H1 (cell line): ENCODE measurements around the gene CCDC9B. TPM values are rescaled to one million over a fixed set of nuclear protein-coding genes. Genes with fewer than 3 reads are reported as not detected.

Experiments used
- CTCF ChIA-PET: fragments of 300-600 bp; sonication (Branson Sonifier 250); formaldehyde crosslinking; loops from one replicate; lab custom pipeline; 2021; ENCODE audit not compliant: partially characterized antibody; lab: Charles Lee
- POLR2A ChIA-PET: fragments of 300-600 bp; sonication (Branson Sonifier 250); formaldehyde crosslinking; loops from one replicate; lab custom pipeline; 2021; ENCODE audit warnings: inconsistent platforms; ENCODE audit not compliant: partially characterized antibody; lab: Charles Lee
- DNase-seq, 2 experiments: peaks; one replicate each; pipeline versions ENCODE4 v3.0.0 to v3.0.0-alpha.2; 2010 to 2022; ENCODE audit warnings: low spot score in 2 of 2, low read depth in 1 of 2, mixed read lengths in 1 of 2
- FAIRE-seq: peaks from 2 replicates; lab custom pipeline; 2011; peaks lifted over from hg19 to GRCh38; lab: Jason Lieb, UNC
- H2AFZ ChIP-seq: 2 replicates; pipeline ENCODE4 v1.8.1; 2012; ENCODE audit warnings: low read length, inconsistent platforms
- H2AK5ac ChIP-seq: 2 replicates; pipeline ENCODE4 v1.6.1; 2013; ENCODE audit warnings: low read depth, low read length
- H2BK120ac ChIP-seq: replicated peaks from 2 replicates; pipeline ENCODE3; 2013; ENCODE audit warnings: low read depth, low read length, inconsistent platforms
- H2BK12ac ChIP-seq: 2 replicates; pipeline ENCODE4 v1.6.1; 2013; ENCODE audit warnings: low read depth, low read length
- H2BK15ac ChIP-seq: 2 replicates; pipeline ENCODE4 v1.6.1; 2013; ENCODE audit warnings: low read length
- H2BK20ac ChIP-seq: 2 replicates; pipeline ENCODE4 v1.6.1; 2013; ENCODE audit warnings: low read length
- H2BK5ac ChIP-seq: 2 replicates; pipeline ENCODE4 v1.6.1; 2013; ENCODE audit warnings: low read depth, low read length
- H3K14ac ChIP-seq: 2 replicates; pipeline ENCODE4 v1.6.1; 2013; ENCODE audit warnings: inconsistent platforms; ENCODE audit not compliant: insufficient read length
- H3K18ac ChIP-seq: 2 replicates; pipeline ENCODE4 v1.6.1; 2013; ENCODE audit warnings: low read length; ENCODE audit errors: extremely low read depth
- H3K23ac ChIP-seq: 2 replicates; pipeline ENCODE4 v1.6.1; 2013; ENCODE audit warnings: inconsistent platforms; ENCODE audit not compliant: insufficient read length
- H3K23me2 ChIP-seq: 2 replicates; pipeline ENCODE4 v1.6.1; 2013; ENCODE audit warnings: low read depth, low read length
- H3K27ac ChIP-seq: 2 replicates; pipeline ENCODE4 v1.6.1; 2011; ENCODE audit warnings: low read depth, low read length, inconsistent platforms
- H3K27me3 ChIP-seq, 4 experiments: replicated peaks in 1 of 4; 1 replicate in 1 of 4; 2 replicates in 3 of 4; pipeline versions ENCODE4 v1.6.1 to v1.8.1; 2011 to 2013; ENCODE audit warnings: low read length in 3 of 4, mild to moderate bottlenecking in 3 of 4, inconsistent platforms in 2 of 4, mixed read lengths in 2 of 4, moderate library complexity in 1 of 4; ENCODE audit not compliant: control insufficient read depth in 3 of 4, insufficient read depth in 3 of 4; ENCODE audit errors: extremely low read depth in 1 of 4
- H3K36me3 ChIP-seq, 4 experiments: 2 replicates each; pipeline versions ENCODE4 v1.6.1 to v1.8.1; 2011 to 2013; ENCODE audit warnings: mild to moderate bottlenecking in 4 of 4, low read length in 3 of 4, moderate library complexity in 2 of 4, control low read depth in 1 of 4, inconsistent platforms in 1 of 4; ENCODE audit not compliant: insufficient read depth in 4 of 4, control insufficient read depth in 2 of 4
- H3K4ac ChIP-seq: replicated peaks from 2 replicates; pipeline ENCODE3; 2013; ENCODE audit warnings: low read length, low read depth, mixed read lengths, inconsistent platforms; ENCODE audit not compliant: insufficient read length
- H3K4me1 ChIP-seq, 4 experiments: replicated peaks in 1 of 4; 1 replicate in 1 of 4; 2 replicates in 3 of 4; pipeline versions ENCODE4 v1.6.1 to v1.8.1; 2011 to 2013; ENCODE audit warnings: low read length in 3 of 4, inconsistent platforms in 2 of 4, mixed read lengths in 1 of 4; ENCODE audit not compliant: insufficient read depth in 4 of 4, control insufficient read depth in 3 of 4
- H3K4me2 ChIP-seq, 2 experiments: 2 replicates each; pipeline versions ENCODE4 v1.6.1 to v1.8.1; 2011 to 2013; ENCODE audit warnings: low read depth in 2 of 2, low read length in 2 of 2, control low read depth in 1 of 2, inconsistent platforms in 1 of 2, mild to moderate bottlenecking in 1 of 2; ENCODE audit not compliant: insufficient read depth in 1 of 2
- H3K4me3 ChIP-seq, 4 experiments: fragments of 200-600, 300-600 bp in 1 of 4; sonication (generic), shearing (Covaris generic), sonication (Bioruptor Twin) in 1 of 4; 2 replicates each; pipeline versions ENCODE4 v1.5.1 to v1.8.1; 2011 to 2016; ENCODE audit warnings: low read length in 4 of 4, low read depth in 3 of 4, control low read depth in 2 of 4, inconsistent platforms in 2 of 4, mild to moderate bottlenecking in 2 of 4, mixed read lengths in 1 of 4, moderate library complexity in 1 of 4; ENCODE audit not compliant: insufficient read depth in 2 of 4; ENCODE audit errors: extremely low read depth in 1 of 4
- H3K56ac ChIP-seq: replicated peaks from 2 replicates; pipeline ENCODE3; 2013; ENCODE audit warnings: low read depth, mild to moderate bottlenecking, mixed read lengths, low read length, inconsistent platforms; ENCODE audit not compliant: insufficient read length
- H3K79me1 ChIP-seq: 2 replicates; pipeline ENCODE4 v1.6.1; 2013; ENCODE audit warnings: low read depth, low read length, control low read depth
- H3K79me2 ChIP-seq, 2 experiments: 2 replicates each; pipeline versions ENCODE4 v1.6.1 to v1.8.1; 2012 to 2013; ENCODE audit warnings: low read length in 2 of 2, mild to moderate bottlenecking in 2 of 2, inconsistent platforms in 1 of 2; ENCODE audit not compliant: insufficient read depth in 2 of 2, control insufficient read depth in 1 of 2
- H3K9ac ChIP-seq, 4 experiments: replicated peaks in 1 of 4; 1 replicate in 1 of 4; 2 replicates in 3 of 4; pipeline versions ENCODE4 v1.6.1 to v1.8.1; 2011 to 2013; ENCODE audit warnings: low read depth in 3 of 4, low read length in 3 of 4, control low read depth in 2 of 4, mild to moderate bottlenecking in 2 of 4, moderate library complexity in 2 of 4, inconsistent platforms in 1 of 4; ENCODE audit errors: extremely low read depth in 1 of 4
- H3K9me3 ChIP-seq, 2 experiments: 2 replicates each; pipeline versions ENCODE4 v1.6.1 to v1.8.1; 2012 to 2013; ENCODE audit warnings: mild to moderate bottlenecking in 2 of 2, moderate library complexity in 2 of 2, control low read depth in 1 of 2, inconsistent platforms in 1 of 2, low read depth in 1 of 2, low read length in 1 of 2, mixed read lengths in 1 of 2; ENCODE audit not compliant: insufficient read depth in 2 of 2
- H4K20me1 ChIP-seq, 2 experiments: replicated peaks in 1 of 2; 2 replicates each; pipeline versions ENCODE3 to v1.8.1; 2011 to 2013; ENCODE audit warnings: inconsistent platforms in 2 of 2, low read length in 2 of 2, mild to moderate bottlenecking in 1 of 2; ENCODE audit not compliant: insufficient read depth in 2 of 2, control insufficient read depth in 1 of 2
- H4K5ac ChIP-seq: 2 replicates; pipeline ENCODE4 v1.6.1; 2013; ENCODE audit warnings: low read length, low read depth, mixed read lengths, inconsistent platforms; ENCODE audit not compliant: insufficient read length
- H4K8ac ChIP-seq: 2 replicates; pipeline ENCODE4 v1.8.0; 2013; ENCODE audit warnings: mild to moderate bottlenecking, moderate library complexity, low read length, inconsistent platforms; ENCODE audit not compliant: insufficient read depth; ENCODE audit errors: extremely low read depth
- H4K91ac ChIP-seq: replicated peaks from 2 replicates; pipeline ENCODE3; 2013; ENCODE audit warnings: low read length, mixed read lengths, inconsistent platforms; ENCODE audit not compliant: insufficient read length
- BCL11A ChIP-seq, 2 experiments: IDR thresholded peaks; one replicate each; pipeline ENCODE4 v1.6.1; 2011; ENCODE audit warnings: low read depth in 2 of 2, low read length in 2 of 2, mild to moderate bottlenecking in 2 of 2
- BRCA1 ChIP-seq: IDR thresholded peaks from 2 replicates; pipeline ENCODE4 v1.6.1; 2012; ENCODE audit warnings: low read depth, low read length, improper control_type of control experiment
- EZH2 ChIP-seq: fragments of 200-600 bp; sonication (generic); IDR thresholded peaks from 2 replicates; pipeline ENCODE4 v1.7.1; 2012; ENCODE audit warnings: low read depth, mild to moderate bottlenecking, moderate library complexity, low read length, inconsistent platforms; ENCODE audit not compliant: severe bottlenecking
- FOSL1 ChIP-seq: IDR thresholded peaks from 2 replicates; pipeline ENCODE4 v1.6.1; 2011; ENCODE audit warnings: mild to moderate bottlenecking, low read depth, low read length, moderate library complexity; ENCODE audit not compliant: insufficient read depth
- MAX ChIP-seq: IDR thresholded peaks from 2 replicates; pipeline ENCODE4 v1.6.1; 2012; ENCODE audit warnings: inconsistent platforms
- POLR2A ChIP-seq, 2 experiments: IDR thresholded peaks; 1 replicate in 1 of 2; 2 replicates in 1 of 2; pipeline ENCODE4 v1.6.1; 2011; ENCODE audit warnings: low read depth in 2 of 2, low read length in 2 of 2, mild to moderate bottlenecking in 2 of 2; ENCODE audit errors: control extremely low read depth in 1 of 2
- POLR2AphosphoS5 ChIP-seq: IDR thresholded peaks from 2 replicates; pipeline ENCODE4 v1.6.1; 2011; ENCODE audit warnings: low read depth, low read length
- SAP30 ChIP-seq: fragments of 300-600 bp; sonication (generic); IDR thresholded peaks from 2 replicates; pipeline ENCODE4 v1.7.1; 2012; ENCODE audit warnings: low read length, moderate library complexity, mild to moderate bottlenecking, inconsistent platforms; ENCODE audit not compliant: insufficient read depth, insufficient replicate concordance
- SIN3A ChIP-seq, 2 experiments: IDR thresholded peaks in 1 of 2; conservative IDR thresholded peaks in 1 of 2; 2 replicates each; pipeline ENCODE4 v1.6.1; 2011 to 2012; ENCODE audit warnings: low read length in 2 of 2, improper control_type of control experiment in 1 of 2, low read depth in 1 of 2, mild to moderate bottlenecking in 1 of 2
- SIRT6 ChIP-seq: IDR thresholded peaks from one replicate; pipeline ENCODE4 v1.7.1; 2012; ENCODE audit warnings: low read length, inconsistent platforms
- SIX5 ChIP-seq: IDR thresholded peaks from 2 replicates; pipeline ENCODE4 v1.6.1; 2011; ENCODE audit warnings: mild to moderate bottlenecking, low read depth, low read length
- SP1 ChIP-seq: IDR thresholded peaks from 2 replicates; pipeline ENCODE4 v1.6.1; 2011; ENCODE audit warnings: low read depth, low read length
- SP2 ChIP-seq: IDR thresholded peaks from 2 replicates; pipeline ENCODE4 v1.6.1; 2012; ENCODE audit warnings: mild to moderate bottlenecking, low read length, inconsistent platforms
- TCF12 ChIP-seq: IDR thresholded peaks from 2 replicates; pipeline ENCODE4 v1.6.1; 2011; ENCODE audit warnings: low read depth, mild to moderate bottlenecking, low read length
- TEAD4 ChIP-seq: IDR thresholded peaks from 2 replicates; pipeline ENCODE4 v1.6.1; 2012; ENCODE audit warnings: low read depth, low read length, inconsistent platforms, mixed read lengths
- WGBS, 2 experiments: shearing (Covaris generic) in 1 of 2; methylation state at CpG; one replicate each; pipeline versions ENCODE4 v1.1.6 to v1.1.7; 2013 to 2015; ENCODE audit warnings: low lambda C conversion rate in 2 of 2, mixed read lengths in 2 of 2, inconsistent platforms in 1 of 2, low coverage in 1 of 2, missing lambda C conversion rate in 1 of 2; ENCODE audit not compliant: insufficient replicate concordance in 2 of 2, insufficient coverage in 1 of 2, insufficient read length in 1 of 2; ENCODE audit errors: extremely low coverage in 1 of 2, missing lambda C conversion rate in 1 of 2; 5-methylcytosine and 5-hydroxymethylcytosine counted together
- polyA plus RNA-seq, 7 experiments: library from polyadenylated mRNA; depleted of rRNA in 3 of 7; stranded (reverse) in 5 of 7; unstranded in 2 of 7; fragments of >200 nt in 5 of 7; fragments of 200-250 nt in 2 of 7; gene quantifications; 1 replicate in 5 of 7; 2 replicates in 1 of 7; 4 replicates in 1 of 7; pipeline versions ENCODE4 v1.2.1 to v1.2.3, GENCODE V29; 2011 to 2013; ENCODE audit warnings: missing spikeins in 2 of 7, mixed read lengths in 2 of 7
- total RNA-seq: library from RNA; stranded (reverse); fragmentation: NEBNext Ultra II Directional; extraction: Animal tissue kit (Norgen Biotek cat#: 25700); gene quantifications from 2 replicates; pipeline ENCODE4 v1.2.1, GENCODE V29; 2021

The CCDC9B gene
- total and polyA plus RNA-seq, 2 of the 8 experiments (the other 6 are each of a cell fraction or from before 2014, with no cell fraction given) = 0.45 to 0.78 TPM

DNA sequence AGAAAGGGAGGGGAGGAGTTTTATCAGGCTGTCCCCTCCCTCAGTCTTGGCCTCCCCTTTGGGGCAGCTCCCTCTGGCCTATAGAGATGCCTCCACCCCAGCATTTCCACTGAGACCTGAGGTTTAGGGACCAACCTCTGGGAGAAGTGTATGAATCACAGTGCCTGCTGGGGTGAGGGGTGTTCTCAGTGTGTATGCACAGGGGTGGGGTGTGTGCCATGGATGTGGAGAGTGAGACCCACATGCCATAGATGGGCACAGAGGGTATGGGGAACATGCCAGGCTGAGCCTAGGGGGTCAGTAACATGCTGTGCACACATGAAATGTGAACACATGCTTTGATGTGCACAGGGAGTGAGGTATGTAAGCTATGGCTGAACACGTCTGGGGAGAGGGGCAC, 45.4 kb downstream of the CCDC9B start:
- H3K4me2 ChIP-seq = no peak overlapping the region
- no peak overlapping the region for H2BK120ac ChIP-seq
- H2BK20ac ChIP-seq = no peak overlapping the region
- peaks cover 0 to 15% (median 10%) of the 10 kb centered on the region in 4 experiments; a peak in 4 of 7 replicates for H3K4me1 ChIP-seq
- no peak overlapping the region for H3K56ac ChIP-seq
- no peak overlapping the region for H3K4me3 ChIP-seq
- H3K9ac ChIP-seq = no peak overlapping the region
- CTCF ChIA-PET = interaction anchor here (0.8 to 16.2 kb wide), 7 partner anchors 9 to 213 kb away, joined by 3 to 518 read pairs (median 3); partner anchors contain the start of genes CCDC9B, INAFM2, PAK6 and PLCB2
- peaks cover 13 to 36% (median 26%) of the 10 kb centered on the region in 4 experiments; a peak in 6 of 7 replicates for H3K27me3 ChIP-seq
- peaks cover 0 to 1% of the 10 kb centered on the region in 2 experiments for H4K20me1 ChIP-seq
- no peak overlapping the region for H4K8ac ChIP-seq
- H3K36me3 ChIP-seq = no peaks in the 10 kb centered on the region
- no peak overlapping the region for H4K5ac ChIP-seq
- 100% methylated on average over 1 of the region's 1 CpG; no CpG with 5 or more reads in 1 of the 2 experiments for WGBS, 2 experiments
- no peak overlapping the region for H3K18ac ChIP-seq
- DNase-seq = no peak
- H3K23ac ChIP-seq = no peak overlapping the region
- H2BK15ac ChIP-seq = no peak overlapping the region
- no peak for FAIRE-seq
- 0 out of 4 replicates have a peak, but pooled peaks cover 0 to under 1% of the 10 kb centered on the region in 2 experiments for H3K9me3 ChIP-seq
- H2BK5ac ChIP-seq = no peak overlapping the region
- H3K27ac ChIP-seq = no peak overlapping the region
- H2BK12ac ChIP-seq = peak overlapping the region; percentile 63; the same call in 1 of the 2 replicates
- no peak overlapping the region for H3K14ac ChIP-seq
- H3K79me1 ChIP-seq = no peaks in the 10 kb centered on the region
- H3K79me2 ChIP-seq = no peaks in the 10 kb centered on the region
- no peak overlapping the region for H3K4ac ChIP-seq
- H3K23me2 ChIP-seq = peaks cover 3% of the 10 kb centered on the region; the same call in 1 of the 2 replicates
- H2AK5ac ChIP-seq = no peak overlapping the region
- no peak overlapping the region for H4K91ac ChIP-seq
- POLR2A ChIA-PET = interaction anchor here (0.7 to 1.6 kb wide), 4 partner anchors 9 to 19 kb away, joined by 3 to 4 read pairs (median 3); partner anchors contain the start of gene ANKRD63
- H2AFZ ChIP-seq = no peak overlapping the region
- TF ChIP-seq POLR2AphosphoS5 = no peak
- TF ChIP-seq SIX5 = no peak
- TF ChIP-seq BRCA1 = no peak
- TF ChIP-seq FOSL1 = no peak
- TF ChIP-seq SIN3A (conservative IDR thresholded peaks at IDR 0.05 in 1 of 2, IDR thresholded peaks at IDR 0.05 in 1 of 2; ENCODE audit: low read depth in 1 of 2, low read length in 2 of 2) = no peak
- TF ChIP-seq MAX = no peak
- TF ChIP-seq SP1 = no peak
- TF ChIP-seq SIRT6 = no peak
- no peak for TF ChIP-seq TCF12
- TF ChIP-seq EZH2 = no peak
- no peak for TF ChIP-seq TEAD4
- no peak for TF ChIP-seq SP2
- no peak for TF ChIP-seq BCL11A (IDR thresholded peaks at IDR 0.05; ENCODE audit: low read depth in 2 of 2, low read length in 2 of 2)
- no peak for TF ChIP-seq SAP30
- no peak for TF ChIP-seq POLR2A (IDR thresholded peaks at IDR 0.05; ENCODE audit: control extremely low read depth in 1 of 2, low read depth in 2 of 2, low read length in 2 of 2)
